Ishikawa (cell line): ENCODE measurements around the gene COX7B2.
A peak's percentile ranks its signal among the peaks of the same experiment; 100 is the strongest.

Experiments used
- EP300 ChIP-seq: IDR thresholded peaks from 2 replicates; pipeline ENCODE4 v1.6.1; 2012; ENCODE audit warnings: borderline replicate concordance
- RAD21 ChIP-seq: IDR thresholded peaks from 2 replicates; pipeline ENCODE4 v1.6.1; 2012; ENCODE audit warnings: low read depth
- ZBTB7A ChIP-seq: IDR thresholded peaks from 2 replicates; pipeline ENCODE4 v1.6.1; 2012; ENCODE audit warnings: low read depth

DNA sequence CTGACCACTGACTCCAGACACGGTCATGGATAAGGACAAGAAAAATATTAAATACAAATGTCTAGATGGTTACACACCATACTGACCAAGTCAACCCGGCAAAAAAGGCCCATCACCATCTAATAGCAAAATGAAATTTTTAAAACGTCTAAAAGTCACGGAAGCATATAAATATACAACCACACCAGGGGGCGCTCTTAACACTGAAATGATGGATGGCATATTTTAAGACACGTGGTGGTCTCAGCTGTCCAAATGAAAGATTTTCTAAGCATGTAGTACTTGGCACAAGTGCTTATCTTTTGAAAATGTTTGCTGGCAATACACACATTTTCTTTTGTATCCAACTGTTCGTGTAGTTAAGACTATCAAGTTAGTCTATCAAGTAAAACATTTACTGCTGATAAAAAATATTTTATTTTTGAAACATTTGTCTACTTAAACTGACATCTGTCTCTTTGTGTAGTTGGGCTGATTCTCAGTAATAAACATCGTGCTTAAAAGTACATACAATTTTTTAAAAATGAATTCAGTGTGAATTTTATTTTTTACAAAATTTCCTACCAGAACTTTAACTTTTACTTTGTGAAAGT is 64.6 kb downstream of the COX7B2 start:
- no peak for TF ChIP-seq ZBTB7A
- TF ChIP-seq EP300: no peak
- TF ChIP-seq RAD21: peak; percentile 66
